ENCODE measurements around the gene RPS2. TPM values are rescaled to one million over a fixed set of nuclear protein-coding genes. Genes with fewer than 3 reads are reported as not detected.
A peak's percentile ranks its signal among the peaks of the same experiment; 100 is the strongest.

The RPS2 gene
- total RNA-seq, 4 donors from 2014 or later = 2,603 to 4,441 (median 3,196) TPM

DNA sequence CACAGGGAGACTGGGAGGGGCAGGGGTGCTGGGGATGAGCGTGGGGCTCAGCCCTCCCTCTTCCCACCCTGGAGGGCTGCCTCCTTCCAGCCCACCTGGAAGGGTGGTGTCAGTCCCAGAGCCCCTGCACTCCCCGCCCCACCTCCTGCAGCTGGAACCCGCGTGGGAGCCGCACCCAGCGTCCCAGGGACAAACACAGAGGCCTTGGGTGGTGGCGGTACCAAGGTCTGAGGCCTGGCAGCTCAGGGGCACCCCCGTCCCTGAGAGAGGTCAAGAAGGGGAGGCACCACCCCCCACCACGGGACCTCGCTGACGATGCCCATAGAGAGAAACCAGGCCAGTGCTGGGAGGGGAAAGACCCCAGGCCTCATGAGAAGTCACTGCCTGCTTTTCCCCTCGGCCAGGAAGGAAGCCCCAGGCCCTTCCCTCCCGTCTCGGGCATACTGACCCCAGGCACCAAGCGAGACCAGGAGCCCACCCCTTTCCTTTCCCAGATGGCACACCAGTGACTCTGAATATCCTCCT lies 50.5 kb downstream of the RPS2 start:
- no peak for DNase-seq (ENCODE audit: low spot score in 2 of 2)
- no peak overlapping the region for H3K4me3 ChIP-seq (ENCODE audit: low read depth, poor library complexity, severe bottlenecking)
- intact Hi-C loops (cut with DNase I; ENCODE audit: low total_unique reads) = no loop called here
- WGBS, 2 donors = 35 to 51% methylated on average over 10 to 13 of the region's 15 CpGs
- TF ChIP-seq, protein P1, sequence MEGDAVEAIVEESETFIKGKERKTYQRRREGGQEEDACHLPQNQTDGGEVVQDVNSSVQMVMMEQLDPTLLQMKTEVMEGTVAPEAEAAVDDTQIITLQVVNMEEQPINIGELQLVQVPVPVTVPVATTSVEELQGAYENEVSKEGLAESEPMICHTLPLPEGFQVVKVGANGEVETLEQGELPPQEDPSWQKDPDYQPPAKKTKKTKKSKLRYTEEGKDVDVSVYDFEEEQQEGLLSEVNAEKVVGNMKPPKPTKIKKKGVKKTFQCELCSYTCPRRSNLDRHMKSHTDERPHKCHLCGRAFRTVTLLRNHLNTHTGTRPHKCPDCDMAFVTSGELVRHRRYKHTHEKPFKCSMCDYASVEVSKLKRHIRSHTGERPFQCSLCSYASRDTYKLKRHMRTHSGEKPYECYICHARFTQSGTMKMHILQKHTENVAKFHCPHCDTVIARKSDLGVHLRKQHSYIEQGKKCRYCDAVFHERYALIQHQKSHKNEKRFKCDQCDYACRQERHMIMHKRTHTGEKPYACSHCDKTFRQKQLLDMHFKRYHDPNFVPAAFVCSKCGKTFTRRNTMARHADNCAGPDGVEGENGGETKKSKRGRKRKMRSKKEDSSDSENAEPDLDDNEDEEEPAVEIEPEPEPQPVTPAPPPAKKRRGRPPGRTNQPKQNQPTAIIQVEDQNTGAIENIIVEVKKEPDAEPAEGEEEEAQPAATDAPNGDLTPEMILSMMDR (IDR thresholded peaks at IDR 0.05) = no peak
- no peak for TF ChIP-seq POLR2A (IDR thresholded peaks at IDR 0.05)

DNA sequence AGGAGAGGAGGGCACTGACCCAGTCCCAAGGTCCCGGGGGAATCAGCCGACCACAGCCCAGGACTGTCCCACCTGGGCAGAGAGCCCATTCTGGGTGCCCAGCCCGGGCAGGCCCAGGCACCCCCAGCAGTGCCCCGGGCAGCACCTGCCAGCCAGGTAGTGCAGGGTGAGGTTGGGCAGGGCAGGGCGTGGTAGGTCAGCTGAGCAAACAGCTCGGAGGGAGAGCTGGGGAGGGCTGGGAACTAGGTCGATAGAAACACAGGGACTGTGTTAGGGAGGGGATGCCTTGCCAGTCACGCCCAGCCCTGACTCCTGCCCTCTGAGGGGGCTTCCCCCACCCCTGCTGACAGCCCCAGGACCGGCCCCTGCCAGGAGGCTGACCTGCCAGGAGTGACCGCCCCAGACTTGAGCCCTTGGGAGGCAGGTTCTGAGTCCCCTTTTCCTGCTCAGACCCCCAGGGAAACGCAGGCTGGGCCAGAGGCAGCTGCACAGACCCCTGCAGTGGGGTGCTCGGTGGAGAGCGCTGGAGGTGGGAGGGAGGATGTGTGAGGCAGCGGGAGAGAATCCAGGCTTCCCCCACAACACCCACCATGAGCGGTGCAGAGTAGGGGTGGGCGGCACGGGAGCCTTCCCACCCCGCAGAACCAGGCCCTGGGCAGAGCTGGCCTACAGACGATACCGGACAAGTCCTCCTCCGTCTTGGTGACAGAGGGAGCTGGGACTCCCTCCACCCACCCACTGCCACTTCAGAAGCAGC lies 51.1 kb downstream of the RPS2 start:
- WGBS, 2 donors = 29 to 45% methylated on average over 13 to 18 of the region's 21 CpGs
- peak in 1 of 2 donors; percentile 39 for DNase-seq (ENCODE audit: low spot score in 2 of 2)
- TF ChIP-seq, protein P1 (IDR thresholded peaks at IDR 0.05) = no peak
- TF ChIP-seq POLR2A (IDR thresholded peaks at IDR 0.05) = no peak
- no peak overlapping the region for H3K4me3 ChIP-seq (ENCODE audit: low read depth, poor library complexity, severe bottlenecking)
- intact Hi-C loops (cut with DNase I; ENCODE audit: low total_unique reads) = no loop called here

DNA sequence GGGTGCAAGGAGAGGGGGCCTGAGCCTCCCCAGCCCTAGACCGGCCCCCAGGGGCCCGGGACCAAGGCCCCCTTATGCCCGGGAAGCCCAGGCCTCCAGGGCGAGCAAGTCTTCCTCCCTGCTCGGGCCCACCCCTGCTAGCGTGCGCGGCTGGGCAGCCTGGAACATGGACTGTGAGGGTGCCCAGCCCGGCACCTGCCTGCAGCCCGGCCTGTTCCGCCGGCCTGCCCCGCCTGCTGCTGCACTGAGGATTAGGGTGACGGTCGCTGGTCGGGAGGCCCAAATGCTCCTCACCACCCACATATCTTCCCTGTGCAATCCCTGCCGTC lies 52.4 kb downstream of the RPS2 start:
- intact Hi-C loops (cut with DNase I; ENCODE audit: low total_unique reads) = no loop called here
- no peak overlapping the region for H3K4me3 ChIP-seq (ENCODE audit: low read depth, poor library complexity, severe bottlenecking)
- 62 to 78% methylated on average over 14 to 17 of the region's 17 CpGs for WGBS, 2 donors
- DNase-seq (ENCODE audit: low spot score in 2 of 2) = no peak
- no peak for TF ChIP-seq POLR2A (IDR thresholded peaks at IDR 0.05)
- TF ChIP-seq, protein P1 (IDR thresholded peaks at IDR 0.05) = no peak

Other genes starting within 250 kb of the RPS2 start
- 10 to 100 TPM; 77.7 to 98.4 (median 85.8) TPM for gene NME3, start 193.3 kb downstream of the RPS2 start, total RNA-seq
- gene EME2, start 192.0 kb downstream of the RPS2 start, total RNA-seq = 10 to 100 TPM in 3 of 4 donors, 1 to 10 TPM in 1; 7.6 to 22.3 (median 13.0) TPM
- 100 to 1,000 TPM in 3 of 4 donors, 10 to 100 TPM in 1; 90.9 to 126 (median 105) TPM for gene MRPS34, start 191.7 kb downstream of the RPS2 start, total RNA-seq
- gene SPSB3, start 182.3 kb downstream of the RPS2 start, total RNA-seq = 100 to 1,000 TPM; 146 to 238 (median 172) TPM
- gene NUBP2, start 181.9 kb downstream of the RPS2 start, total RNA-seq = 100 to 1,000 TPM in 1 of 4 donors, 10 to 100 TPM in 3; 79.7 to 108 (median 91.3) TPM
- under 1 TPM; 0.59 to 0.69 (median 0.64) TPM for gene IGFALS, start 171.1 kb downstream of the RPS2 start, total RNA-seq
- 100 to 1,000 TPM in 1 of 4 donors, 10 to 100 TPM in 3; 57.8 to 104 (median 89.0) TPM for gene HAGH, start 138.0 kb downstream of the RPS2 start, total RNA-seq
- gene FAHD1, start 137.6 kb downstream of the RPS2 start, total RNA-seq = 10 to 100 TPM; 46.2 to 89.0 (median 62.3) TPM
- under 1 TPM in 1 of 4 donors, not detected in 3; 0.42 TPM for gene MEIOB, start 92.7 kb downstream of the RPS2 start, total RNA-seq
- 100 to 1,000 TPM; 103 to 153 (median 120) TPM for gene HS3ST6, start 46.4 kb downstream of the RPS2 start, total RNA-seq
- gene MSRB1, start 21.6 kb downstream of the RPS2 start, total RNA-seq = 10 to 100 TPM; 18.7 to 44.3 (median 31.7) TPM
- gene RPL3L, start 10.1 kb downstream of the RPS2 start, total RNA-seq = 1 to 10 TPM in 1 of 4 donors, not detected in 3; 1.6 TPM
- 100 to 1,000 TPM; 183 to 245 (median 217) TPM for gene NDUFB10, start 5.3 kb downstream of the RPS2 start, total RNA-seq
- not detected for gene RNF151, start 2.0 kb upstream of the RPS2 start, total RNA-seq
- gene TBL3, start 7.2 kb upstream of the RPS2 start, total RNA-seq = 100 to 1,000 TPM in 2 of 4 donors, 10 to 100 TPM in 2; 60.8 to 114 (median 83.7) TPM
- 1 to 10 TPM in 1 of 4 donors, under 1 TPM in 1, not detected in 2; 0.23 to 1.2 TPM for gene NOXO1, start 16.6 kb upstream of the RPS2 start, total RNA-seq
- 10 to 100 TPM in 3 of 4 donors, 1 to 10 TPM in 1; 9.7 to 14.4 (median 11.6) TPM for gene GFER, start 19.4 kb upstream of the RPS2 start, total RNA-seq
- gene SYNGR3, start 25.1 kb upstream of the RPS2 start, total RNA-seq = 1 to 10 TPM in 1 of 4 donors, under 1 TPM in 2, not detected in 1; 0.72 to 1.1 (median 0.78) TPM
- 100 to 1,000 TPM in 2 of 4 donors, 10 to 100 TPM in 2; 56.1 to 117 (median 86.5) TPM for gene ZNF598, start 45.0 kb upstream of the RPS2 start, total RNA-seq
- gene NPW, start 55.0 kb upstream of the RPS2 start, total RNA-seq = 1 to 10 TPM in 2 of 4 donors, under 1 TPM in 1, not detected in 1; 0.38 to 3.9 (median 1.6) TPM
- 10 to 100 TPM; 11.9 to 30.6 (median 27.3) TPM for gene NHERF2, start 62.1 kb upstream of the RPS2 start, total RNA-seq
- 10 to 100 TPM in 3 of 4 donors, 1 to 10 TPM in 1; 5.8 to 29.9 (median 21.5) TPM for gene NTHL1, start 83.0 kb upstream of the RPS2 start, total RNA-seq
- 100 to 1,000 TPM in 1 of 4 donors, 10 to 100 TPM in 3; 56.7 to 130 (median 65.1) TPM for gene TSC2, start 83.2 kb upstream of the RPS2 start, total RNA-seq
- gene PKD1, start 171.1 kb upstream of the RPS2 start, total RNA-seq = 100 to 1,000 TPM; 125 to 266 (median 192) TPM
- 1 to 10 TPM in 3 of 4 donors, not detected in 1; 1.6 to 2.9 (median 2.0) TPM for gene RAB26, start 183.8 kb upstream of the RPS2 start, total RNA-seq
- 10 to 100 TPM; 60.8 to 74.8 (median 68.9) TPM for gene TRAF7, start 191.0 kb upstream of the RPS2 start, total RNA-seq
- 1 to 10 TPM in 3 of 4 donors, under 1 TPM in 1; 0.71 to 2.2 (median 1.3) TPM for gene CASKIN1, start 231.8 kb upstream of the RPS2 start, total RNA-seq
- gene MLST8, start 240.6 kb upstream of the RPS2 start, total RNA-seq = 10 to 100 TPM; 43.8 to 69.4 (median 54.9) TPM
- 1 to 10 TPM; 2.3 to 6.2 (median 2.5) TPM for gene BRICD5, start 246.0 kb upstream of the RPS2 start, total RNA-seq

Data from lower leg skin (tissue), 4 donors.